ENCODE data around the gene NLGN4Y. TPM values are rescaled to one million over a fixed set of nuclear protein-coding genes. Genes with fewer than 3 reads are reported as not detected.

Gene NLGN4Y
- total RNA-seq, 6 donors from 2014 or later = 4.4 to 8.4 (median 5.0) TPM; not detected in 3

- H3K4me3 ChIP-seq = no peak overlapping the region
- no peaks in the 10 kb centered on the region for H3K4me1 ChIP-seq
- DNase-seq (no peak), ATAC-seq (ENCODE audit: low FRiP score in 2 of 2) (no peak)
- no peak overlapping the region for H3K27ac ChIP-seq
- 93% methylated on average over 2 of the region's 2 CpGs; no CpG with 5 or more reads in 1 of the 2 donors for WGBS, 2 donors
- no peaks in the 10 kb centered on the region for H3K27me3 ChIP-seq
- H3K36me3 ChIP-seq = no peaks in the 10 kb centered on the region
- TF ChIP-seq EP300 (IDR thresholded peaks at IDR 0.05) (no peak), POLR2A (IDR thresholded peaks at IDR 0.05) (no peak), POLR2AphosphoS5 (IDR thresholded peaks at IDR 0.05) (no peak)
- TF ChIP-seq, protein P1, sequence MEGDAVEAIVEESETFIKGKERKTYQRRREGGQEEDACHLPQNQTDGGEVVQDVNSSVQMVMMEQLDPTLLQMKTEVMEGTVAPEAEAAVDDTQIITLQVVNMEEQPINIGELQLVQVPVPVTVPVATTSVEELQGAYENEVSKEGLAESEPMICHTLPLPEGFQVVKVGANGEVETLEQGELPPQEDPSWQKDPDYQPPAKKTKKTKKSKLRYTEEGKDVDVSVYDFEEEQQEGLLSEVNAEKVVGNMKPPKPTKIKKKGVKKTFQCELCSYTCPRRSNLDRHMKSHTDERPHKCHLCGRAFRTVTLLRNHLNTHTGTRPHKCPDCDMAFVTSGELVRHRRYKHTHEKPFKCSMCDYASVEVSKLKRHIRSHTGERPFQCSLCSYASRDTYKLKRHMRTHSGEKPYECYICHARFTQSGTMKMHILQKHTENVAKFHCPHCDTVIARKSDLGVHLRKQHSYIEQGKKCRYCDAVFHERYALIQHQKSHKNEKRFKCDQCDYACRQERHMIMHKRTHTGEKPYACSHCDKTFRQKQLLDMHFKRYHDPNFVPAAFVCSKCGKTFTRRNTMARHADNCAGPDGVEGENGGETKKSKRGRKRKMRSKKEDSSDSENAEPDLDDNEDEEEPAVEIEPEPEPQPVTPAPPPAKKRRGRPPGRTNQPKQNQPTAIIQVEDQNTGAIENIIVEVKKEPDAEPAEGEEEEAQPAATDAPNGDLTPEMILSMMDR (IDR thresholded peaks at IDR 0.05) = no peak
- H3K9me3 ChIP-seq = no peaks in the 10 kb centered on the region
Measured at GRCh38 chrY:14633718-14634117, 109.4 kb downstream of the NLGN4Y start.

DNA sequence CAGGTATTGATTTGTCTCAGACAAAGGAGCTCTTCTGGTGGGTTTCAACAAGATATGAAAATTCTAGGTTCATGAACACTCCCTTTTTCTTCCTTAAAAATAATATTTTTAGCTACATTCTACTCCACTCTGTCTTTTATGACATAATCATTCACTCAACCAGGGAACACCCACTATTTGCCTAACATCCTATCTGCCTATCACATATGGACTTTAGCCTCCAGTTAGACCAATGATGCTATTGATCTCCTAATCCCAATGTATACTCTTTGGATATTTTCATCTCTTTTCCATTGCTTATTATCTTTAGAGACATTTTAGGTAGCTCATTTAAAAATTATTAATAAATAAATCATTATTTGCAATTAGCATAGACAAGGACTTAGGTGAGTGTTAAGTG, 110.6 kb downstream of the NLGN4Y start:
- Histone ChIP-seq H3K27me3 (no peaks in the 10 kb centered on the region), H3K36me3 (no peaks in the 10 kb centered on the region), H3K27ac (no peak overlapping the region), H3K9me3 (no peaks in the 10 kb centered on the region), H3K4me1 (no peaks in the 10 kb centered on the region), H3K4me3 (no peak overlapping the region)
- DNase-seq (no peak), ATAC-seq (ENCODE audit: low FRiP score in 2 of 2) (no peak)
- TF ChIP-seq POLR2AphosphoS5 (IDR thresholded peaks at IDR 0.05) (no peak), EP300 (IDR thresholded peaks at IDR 0.05) (no peak), POLR2A (IDR thresholded peaks at IDR 0.05) (no peak)

DNA sequence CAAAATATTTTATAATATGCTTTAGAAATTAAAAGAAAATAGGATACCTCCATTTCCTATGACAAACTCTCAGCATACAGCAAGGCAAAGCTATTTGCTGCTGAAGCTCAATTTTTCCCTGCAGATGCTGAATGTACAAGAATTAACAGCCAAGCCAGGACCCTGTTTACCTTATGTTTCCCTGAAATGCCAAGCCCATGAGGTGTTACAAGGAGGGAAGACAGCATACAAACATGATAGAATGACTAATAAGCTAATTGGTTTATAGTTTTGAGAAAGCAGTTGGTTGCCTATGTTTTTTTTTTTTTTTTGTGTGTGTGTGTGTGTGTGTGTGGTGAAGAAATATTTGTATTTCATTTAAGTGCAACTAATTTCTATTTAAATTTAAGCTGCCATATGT, 113.2 kb downstream of the NLGN4Y start:
- ATAC-seq (ENCODE audit: low FRiP score in 2 of 2) (no peak), DNase-seq (no peak)
- H3K4me1 ChIP-seq = no peaks in the 10 kb centered on the region

DNA sequence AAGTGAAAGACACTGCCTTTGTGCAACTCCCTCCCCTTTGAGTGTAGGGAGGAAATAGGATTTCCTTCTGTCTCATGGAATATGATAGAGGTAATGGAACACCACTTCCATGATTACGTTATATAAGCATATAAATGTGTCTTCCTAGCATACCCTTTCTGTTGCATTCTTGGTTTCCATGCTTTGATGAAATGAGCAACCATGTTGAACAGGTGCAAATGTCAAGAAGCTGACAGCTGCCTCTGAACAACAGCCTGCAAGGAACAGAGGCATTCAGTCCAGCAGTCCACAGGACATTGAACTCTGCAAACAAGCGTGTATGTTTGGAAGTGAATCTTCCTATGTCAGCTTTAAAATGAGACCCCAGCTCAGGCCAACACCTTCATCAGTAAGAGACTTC, 117.5 kb downstream of the NLGN4Y start:
- Histone ChIP-seq H3K27me3 (no peaks in the 10 kb centered on the region), H3K4me1 (no peaks in the 10 kb centered on the region), H3K27ac (no peak overlapping the region), H3K36me3 (no peaks in the 10 kb centered on the region), H3K4me3 (no peak overlapping the region), H3K9me3 (no peaks in the 10 kb centered on the region)
- ATAC-seq (ENCODE audit: low FRiP score in 2 of 2) = no peak
- TF ChIP-seq POLR2A (IDR thresholded peaks at IDR 0.05) (no peak), EP300 (IDR thresholded peaks at IDR 0.05) (no peak), POLR2AphosphoS5 (IDR thresholded peaks at IDR 0.05) (no peak)
- TF ChIP-seq, protein P1 (IDR thresholded peaks at IDR 0.05) = no peak
- no peak for DNase-seq
- 83% methylated on average over 1 of the region's 2 CpGs; no CpG with 5 or more reads in 1 of the 2 donors for WGBS, 2 donors

More for the DNA sequence above, 113.2 kb downstream of the NLGN4Y start:
- TF ChIP-seq POLR2A (IDR thresholded peaks at IDR 0.05) (no peak), EP300 (IDR thresholded peaks at IDR 0.05) (no peak), POLR2AphosphoS5 (IDR thresholded peaks at IDR 0.05) (no peak)
- TF ChIP-seq, protein P1 (IDR thresholded peaks at IDR 0.05) = no peak
- Histone ChIP-seq H3K27ac (no peak overlapping the region), H3K27me3 (no peaks in the 10 kb centered on the region), H3K36me3 (no peaks in the 10 kb centered on the region), H3K9me3 (no peaks in the 10 kb centered on the region), H3K4me3 (no peak overlapping the region)

DNA sequence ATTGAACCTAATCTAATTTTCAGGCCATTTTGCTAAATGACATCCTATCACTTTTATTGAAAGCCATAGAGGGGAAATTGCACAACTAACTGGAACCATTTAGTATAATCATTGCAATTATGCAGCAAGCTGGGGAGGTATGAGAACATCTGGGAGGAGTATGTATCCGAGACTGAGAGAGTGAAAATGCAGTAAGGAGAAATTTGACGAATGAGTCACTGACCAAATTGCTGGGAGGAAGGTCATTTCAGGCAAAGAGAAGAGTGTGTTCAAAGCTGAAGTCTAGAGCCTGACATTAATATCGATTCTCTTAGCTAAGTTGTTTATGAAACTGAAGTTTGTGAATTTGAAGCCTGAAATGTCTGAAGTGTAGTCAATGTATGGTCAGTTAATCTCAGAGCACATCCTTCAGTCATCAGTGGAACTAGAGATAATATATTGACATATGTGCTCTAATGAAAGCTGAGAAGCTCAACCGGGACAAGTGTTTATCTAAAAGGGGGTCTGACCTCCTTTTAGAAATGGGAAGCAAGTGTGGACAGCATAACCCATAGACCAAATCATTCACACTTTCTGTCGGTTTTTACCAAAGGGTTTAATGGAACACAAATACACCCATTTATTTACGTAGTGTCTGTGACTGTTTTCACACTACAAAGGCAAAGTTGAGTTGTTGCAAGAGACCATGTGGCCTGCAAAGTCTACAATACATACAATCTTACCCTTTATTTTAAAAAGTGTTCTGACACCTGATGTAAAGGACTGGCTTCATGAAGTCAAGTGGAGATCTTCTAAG, 120.0 kb downstream of the NLGN4Y start:
- Histone ChIP-seq H3K27ac (no peak overlapping the region), H3K27me3 (no peaks in the 10 kb centered on the region), H3K4me1 (no peaks in the 10 kb centered on the region), H3K4me3 (no peak overlapping the region), H3K9me3 (no peaks in the 10 kb centered on the region), H3K36me3 (no peaks in the 10 kb centered on the region)
- 59% methylated on average over 6 of the region's 6 CpGs; no CpG with 5 or more reads in 1 of the 2 donors for WGBS, 2 donors
- ATAC-seq (ENCODE audit: low FRiP score in 2 of 2) (peak in 1 of 2 donors; percentile 68), DNase-seq (no peak)
- TF ChIP-seq EP300 (IDR thresholded peaks at IDR 0.05) = no peak
- TF ChIP-seq, protein P1 (IDR thresholded peaks at IDR 0.05) = no peak
- no peak for TF ChIP-seq POLR2AphosphoS5 (IDR thresholded peaks at IDR 0.05)
- TF ChIP-seq POLR2A (IDR thresholded peaks at IDR 0.05) = no peak

Data from upper lobe of left lung (tissue), 6 donors.